ENCODE results near the gene MRPS7. TPM values are rescaled to one million over a fixed set of nuclear protein-coding genes. Genes with fewer than 3 reads are reported as not detected.

The MRPS7 gene
- total RNA-seq, 6 donors from 2014 or later, result 23.7 to 56.7 (median 36.9) TPM

GRCh38 chr17:75269844-75270217, 8.2 kb downstream of the MRPS7 start:
- H3K27ac ChIP-seq, result peak overlapping the region; percentile 95 to 99 (median 96)
- 21 to 29% methylated on average over 5 to 6 of the region's 6 CpGs for WGBS, 2 donors
- ATAC-seq (ENCODE audit: low FRiP score in 2 of 2), result no peak

GRCh38 chr17:75270218-75270965, 8.7 kb downstream of the MRPS7 start:
- peak overlapping the region; percentile 84 to 98 (median 92) for H3K4me3 ChIP-seq
- no peaks in the 10 kb centered on the region for H3K27me3 ChIP-seq
- H3K9me3 ChIP-seq, result no peaks in the 10 kb centered on the region
- peak in 1 of 2 donors; percentile 24 for TF ChIP-seq POLR2AphosphoS5 (IDR thresholded peaks at IDR 0.05)
- peak in 4 of 6 experiments; percentile 24 to 55 (median 36) for TF ChIP-seq CTCF (IDR thresholded peaks at IDR 0.05)
- peak in 1 of 4 donors; percentile 30 for TF ChIP-seq POLR2A (IDR thresholded peaks at IDR 0.05)
- no peak for TF ChIP-seq EP300 (IDR thresholded peaks at IDR 0.05)
- H3K27ac ChIP-seq, result peak overlapping the region; percentile 95 to 99 (median 96)
- peaks cover 13 to 46% (median 26%) of the 10 kb centered on the region in 4 donors for H3K4me1 ChIP-seq
- peak; percentile 76 to 80 for ATAC-seq (ENCODE audit: low FRiP score in 2 of 2)
- peak; percentile 79 to 93 for DNase-seq
- 0% methylated on average over 13 to 25 of the region's 47 CpGs for WGBS, 2 donors
- H3K36me3 ChIP-seq, result peaks cover 7 to 22% (median 19%) of the 10 kb centered on the region in 4 donors

More at GRCh38 chr17:75269844-75270217, 8.2 kb downstream of the MRPS7 start:
- DNase-seq, result no peak
- Histone ChIP-seq H3K27me3 (no peaks in the 10 kb centered on the region), H3K4me1 (peaks cover 13 to 47% (median 26%) of the 10 kb centered on the region in 4 donors), H3K9me3 (no peaks in the 10 kb centered on the region), H3K36me3 (peaks cover 7 to 27% (median 24%) of the 10 kb centered on the region in 4 donors), H3K4me3 (peak overlapping the region; percentile 84 to 98 (median 92))
- no peak for TF ChIP-seq CTCF (IDR thresholded peaks at IDR 0.05)
- TF ChIP-seq EP300 (IDR thresholded peaks at IDR 0.05), result no peak
- no peak for TF ChIP-seq POLR2A (IDR thresholded peaks at IDR 0.05)
- no peak for TF ChIP-seq POLR2AphosphoS5 (IDR thresholded peaks at IDR 0.05)

GRCh38 chr17:75270966-75271232, 9.2 kb downstream of the MRPS7 start, which contains the start of gene MIF4GD:
Gene MIF4GD (minus strand): TSS chr17:75271231. CDS start chr17:75270195, 1,036 bp downstream.
- no peaks in the 10 kb centered on the region for H3K27me3 ChIP-seq
- H3K36me3 ChIP-seq, result peaks cover 6 to 17% (median 14%) of the 10 kb centered on the region in 4 donors
- TF ChIP-seq POLR2AphosphoS5 (IDR thresholded peaks at IDR 0.05) (no peak), POLR2A (IDR thresholded peaks at IDR 0.05) (peak in 1 of 4 donors; percentile 79)
- H3K4me1 ChIP-seq, result peaks cover 13 to 41% (median 26%) of the 10 kb centered on the region in 4 donors
- WGBS, 2 donors, result 0% methylated on average over 6 to 7 of the region's 39 CpGs
- ATAC-seq (ENCODE audit: low FRiP score in 2 of 2), result no peak
- H3K9me3 ChIP-seq, result no peaks in the 10 kb centered on the region
- peak within 1 kb of the TSS; percentile 84 to 98 (median 92) for H3K4me3 ChIP-seq
- DNase-seq, result no peak
- peak within 1 kb of the TSS; percentile 95 to 99 (median 96) for H3K27ac ChIP-seq

GRCh38 chr17:75271233-75271954, 9.7 kb downstream of the MRPS7 start:
- peaks cover under 1 to 13% (median 9%) of the 10 kb centered on the region in 4 donors for H3K36me3 ChIP-seq
- peak overlapping the region; percentile 79 to 98 (median 92) for H3K4me3 ChIP-seq
- ATAC-seq (ENCODE audit: low FRiP score in 2 of 2) (peak; percentile 87 to 93), DNase-seq (peak; percentile 91 to 98)
- no peaks in the 10 kb centered on the region for H3K9me3 ChIP-seq
- TF ChIP-seq POLR2AphosphoS5 (IDR thresholded peaks at IDR 0.05) (peak; percentile 9 to 38), EP300 (IDR thresholded peaks at IDR 0.05) (no peak), CTCF (IDR thresholded peaks at IDR 0.05) (peak; percentile 95 to 100 (median 100)), POLR2A (IDR thresholded peaks at IDR 0.05) (peak in 1 of 4 donors; percentile 64)
- WGBS, 2 donors, result 0% methylated on average over 38 to 41 of the region's 74 CpGs
- H3K27ac ChIP-seq, result peak overlapping the region; percentile 93 to 99 (median 95)
- H3K27me3 ChIP-seq, result no peaks in the 10 kb centered on the region
- H3K4me1 ChIP-seq, result peaks cover 13 to 39% (median 26%) of the 10 kb centered on the region in 4 donors
